ENCODE measurements around the gene ADA. TPM values are rescaled to one million over a fixed set of nuclear protein-coding genes. Genes with fewer than 3 reads are reported as not detected.

Gene ADA
- total and polyA plus RNA-seq, 2 of the 4 experiments (the other 2 are of a cell fraction), result 8.1 to 11.0 TPM

GRCh38 chr20:44582311-44583025 is 69.0 kb downstream of the ADA start, which contains the start of gene PKIG (continued):
- no peak for TF ChIP-seq CTCF (conservative IDR thresholded peaks at IDR 0.05; ENCODE audit: low read depth, low read length)

- peak overlapping the region; percentile 2 to 89; a peak in 3 of 4 replicates for H4K8ac ChIP-seq (ENCODE audit: low read depth in 2 of 2, low read length in 2 of 2)
- no peak overlapping the region for H3K4me3 ChIP-seq (ENCODE audit: insufficient read depth, low read depth, low read length)
- H2BK20ac ChIP-seq (ENCODE audit: low read depth, low read length), result peak overlapping the region; percentile 91
- peak overlapping the region; percentile 96 for H3K4ac ChIP-seq (ENCODE audit: low read depth, low read length)
- H3K4me1 ChIP-seq (ENCODE audit: control insufficient read depth, insufficient read depth, low read length), result peaks cover 24% of the 10 kb centered on the region
- H2BK5ac ChIP-seq (ENCODE audit: low read depth, low read length, poor library complexity, severe bottlenecking), result peak overlapping the region; percentile 53
- peak overlapping the region; percentile 49; the same call in 1 of the 2 replicates for H3K56ac ChIP-seq (ENCODE audit: extremely low read depth, insufficient read depth, low read length)
- peaks cover 3% of the 10 kb centered on the region; the same call in 1 of the 2 replicates for H4K20me1 ChIP-seq (ENCODE audit: insufficient read depth, low read length)
- H2BK15ac ChIP-seq (ENCODE audit: low read depth, low read length), result peak overlapping the region; percentile 91; the same call in 2 of the 3 replicates
- peak overlapping the region; percentile 96 for H3K14ac ChIP-seq (replicated peaks; ENCODE audit: low read depth, low read length)
- no peak overlapping the region; the same call in 1 of the 2 replicates for H3K4me2 ChIP-seq (ENCODE audit: low read depth, low read length)
- peak overlapping the region; percentile 92 for H3K23ac ChIP-seq (ENCODE audit: low read depth, low read length)
- no peak overlapping the region; the same call in 1 of the 2 replicates for H3K9ac ChIP-seq (ENCODE audit: low read depth, low read length)
- H3K79me1 ChIP-seq (ENCODE audit: low read depth in 1 of 2, low read length in 2 of 2), result peaks cover 13 to 59% of the 10 kb centered on the region in 2 experiments; a peak in 3 of 4 replicates
- CTCF ChIA-PET, result no interaction called here
- ATAC-seq (ENCODE audit: low read depth), result no peak
- peak overlapping the region; percentile 72; the same call in 1 of the 2 replicates for H3K27ac ChIP-seq (ENCODE audit: insufficient read depth, low read length)
- H4K5ac ChIP-seq (ENCODE audit: low read depth, low read length), result peak overlapping the region; percentile 65
- BruUV-seq (replicated peaks), result no TSS peak
- DNase-seq, result no peak
- dilution Hi-C loops (cut with HindIII; ENCODE audit: low sequenced_read_pairs, unreplicated experiment), result no loop called here
- intact Hi-C loops (cut with micrococcal nuclease), result no loop called here
- peak overlapping the region; percentile 94 for H4K91ac ChIP-seq (ENCODE audit: insufficient read depth, low read depth, low read length)
- H2BK120ac ChIP-seq (ENCODE audit: low read depth, low read length), result peak overlapping the region; percentile 88
- no peak overlapping the region for H2AK9ac ChIP-seq (replicated peaks; ENCODE audit: low read depth, low read length, poor library complexity)
- peak overlapping the region; percentile 91 for H2AK5ac ChIP-seq (ENCODE audit: low read depth, low read length)
- no peaks in the 10 kb centered on the region for H3K36me3 ChIP-seq (ENCODE audit: control insufficient read depth, insufficient read depth, low read length)
- H3K9me1 ChIP-seq (ENCODE audit: insufficient read depth, low read length), result peaks cover 28% of the 10 kb centered on the region
- no CpG with 5 or more reads among the region's 1 CpG for WGBS, 2 experiments (ENCODE audit: extremely low coverage in 2 of 2, insufficient read length in 1 of 2)
- in situ Hi-C loops (cut with MboI; ENCODE audit: low sequenced_read_pairs), result no loop called here
- peaks cover 2% of the 10 kb centered on the region; the same call in 1 of the 2 replicates for H3K9me3 ChIP-seq (ENCODE audit: control insufficient read depth, insufficient read depth, low read length)
- H3K27me3 ChIP-seq (ENCODE audit: control insufficient read depth, insufficient read depth, low read length), result no peaks in the 10 kb centered on the region
- H3K18ac ChIP-seq (ENCODE audit: low read depth, low read length), result peak overlapping the region; percentile 67
- no peak overlapping the region for H2AFZ ChIP-seq (replicated peaks; ENCODE audit: low read length, poor library complexity)
- POLR2A ChIA-PET (ENCODE audit: unreplicated experiment), result no interaction called here
- TF ChIP-seq NFE2L2 (IDR thresholded peaks at IDR 0.05; ENCODE audit: low read depth, low read length) (no peak), RCOR1 (IDR thresholded peaks at IDR 0.05; ENCODE audit: insufficient replicate concordance, low read length) (no peak), MAFK (IDR thresholded peaks at IDR 0.05; ENCODE audit: low read depth, low read length) (no peak), BHLHE40 (IDR thresholded peaks at IDR 0.05; ENCODE audit: low read depth, low read length) (no peak), ELK1 (IDR thresholded peaks at IDR 0.05; ENCODE audit: borderline replicate concordance, low read depth, low read length) (no peak), FOS (IDR thresholded peaks at IDR 0.05; ENCODE audit: low read depth, low read length) (no peak), USF2 (IDR thresholded peaks at IDR 0.05; ENCODE audit: low read depth, low read length) (no peak), POLR2A (IDR thresholded peaks at IDR 0.05; ENCODE audit: low read depth, low read length) (no peak), RFX5 (IDR thresholded peaks at IDR 0.05; ENCODE audit: low read depth, low read length) (no peak)
Observed at GRCh38 chr20:44581515-44581914, 70.0 kb downstream of the ADA start.
